LNCAP (cell line): ENCODE measurements around the gene RBFOX2.

Experiments used
- CTCF ChIP-seq: fragments of 450-650 bp; IDR thresholded peaks from 2 replicates; pipeline ENCODE4 v1.5.1; 2017; ENCODE audit warnings: mild to moderate bottlenecking

The RBFOX2 gene

DNA sequence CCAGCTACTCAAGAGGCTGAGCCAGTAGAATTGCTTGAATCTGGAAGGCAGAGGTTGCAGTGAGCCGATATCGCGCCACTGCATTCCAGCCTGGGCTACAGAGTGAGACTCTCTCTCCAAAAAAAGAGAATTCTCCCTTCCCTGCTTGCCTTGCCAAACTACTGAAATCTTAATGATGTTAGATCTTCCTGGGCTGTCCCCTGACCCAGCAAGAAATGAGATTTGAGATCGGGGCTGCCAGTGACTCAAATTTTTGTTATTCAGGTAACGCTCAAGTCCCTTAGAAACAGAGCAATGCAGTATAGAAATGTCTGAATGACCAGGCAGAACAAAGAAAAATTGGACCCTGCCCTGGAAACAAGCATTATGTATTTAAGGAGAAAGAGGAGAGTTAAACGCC is 4.0 kb upstream of the RBFOX2 start:
- no peak for TF ChIP-seq CTCF

GRCh38 chr22:36029406-36029755 is 757 bp upstream of the RBFOX2 start:
- no peak for TF ChIP-seq CTCF

- TF ChIP-seq CTCF: no peak
Observed at GRCh38 chr22:36027935-36028645, 534 bp downstream of the RBFOX2 start.

- no peak for TF ChIP-seq CTCF
Observed at GRCh38 chr22:36027579-36027934, 1.1 kb downstream of the RBFOX2 start.

- TF ChIP-seq CTCF: no peak
Observed at GRCh38 chr22:36026741-36027140, 1.9 kb downstream of the RBFOX2 start.

GRCh38 chr22:36022697-36023096 is 5.9 kb downstream of the RBFOX2 start:
- TF ChIP-seq CTCF: no peak

DNA sequence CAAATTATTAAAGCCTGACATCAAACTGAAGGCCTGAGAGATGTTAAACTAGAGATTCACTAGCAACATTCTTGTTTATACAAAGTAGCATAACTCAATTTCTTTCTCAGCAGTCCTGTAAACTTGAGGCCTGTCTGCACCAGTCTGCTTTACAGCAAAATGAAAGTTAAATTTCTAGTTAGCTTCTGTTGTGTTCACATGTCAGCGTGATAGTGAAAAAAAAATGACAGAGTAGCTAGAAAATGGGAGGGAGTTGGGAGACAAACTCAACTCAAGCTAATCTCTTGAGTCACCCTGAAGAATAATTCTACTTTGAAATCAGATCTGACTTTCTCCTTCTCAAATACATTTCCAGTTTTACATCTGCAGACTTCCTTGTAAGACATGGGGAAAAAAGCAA is 6.5 kb downstream of the RBFOX2 start:
- no peak for TF ChIP-seq CTCF

- TF ChIP-seq CTCF: no peak
Observed at GRCh38 chr22:36021606-36022153, 6.9 kb downstream of the RBFOX2 start.
